22Rv1 (cell line): ENCODE measurements around the gene MISP3.
"Not testable (repeated sequence)": the region's sequence is repeated elsewhere in the genome, so short reads cannot be mapped to it uniquely, and the experiment has no call there.

ENCODE experiments used
- H3K27ac ChIP-seq: fragments of 450-650 bp; 2 replicates; pipeline ENCODE4 v1.5.1; 2017
- CTCF ChIP-seq: fragments of 450-650 bp; IDR thresholded peaks from 2 replicates; pipeline ENCODE4 v1.5.1; 2017; ENCODE audit warnings: mild to moderate bottlenecking
- ZFX ChIP-seq: fragments of 450-650 bp; IDR thresholded peaks from 2 replicates; pipeline ENCODE4 v1.6.1; 2017; ENCODE audit warnings: antibody characterized with exemption, borderline replicate concordance

MISP3 gene

GRCh38 chr19:14031719-14032480 lies 40.7 kb upstream of the MISP3 start, which contains the start of gene IL27RA:
Gene IL27RA, plus strand, starts transcription at chr19:14031762. Its CDS starts 111 bp downstream, at chr19:14031873.
- TF ChIP-seq CTCF (peak; percentile 63), ZFX (no peak)
- H3K27ac ChIP-seq, result no peak within 1 kb of the TSS

- H3K27ac ChIP-seq, result no peak overlapping the region
- no peak for TF ChIP-seq ZFX
- TF ChIP-seq CTCF, result no peak
Measured at GRCh38 chr19:14033946-14034345, 38.6 kb upstream of the MISP3 start.

GRCh38 chr19:14035159-14035558 lies 37.4 kb upstream of the MISP3 start:
- TF ChIP-seq CTCF, result 0 out of 2 replicates have a peak, but pooled peaks have one; percentile 10
- H3K27ac ChIP-seq, result not testable (repeated sequence)

- TF ChIP-seq CTCF (no peak), ZFX (no peak)
Measured at GRCh38 chr19:14035706-14036105, 36.9 kb upstream of the MISP3 start.

GRCh38 chr19:14039181-14039580 lies 33.4 kb upstream of the MISP3 start:
- no peak for TF ChIP-seq CTCF
- no peak for TF ChIP-seq ZFX

More at GRCh38 chr19:14035706-14036105, 36.9 kb upstream of the MISP3 start:
- H3K27ac ChIP-seq, result no peak overlapping the region

GRCh38 chr19:14042659-14043608 lies 29.7 kb upstream of the MISP3 start:
- H3K27ac ChIP-seq, result not testable (repeated sequence)
- peak; percentile 81 for TF ChIP-seq CTCF

More at GRCh38 chr19:14039181-14039580, 33.4 kb upstream of the MISP3 start:
- no peak overlapping the region for H3K27ac ChIP-seq

- not testable (repeated sequence) for H3K27ac ChIP-seq
Measured at GRCh38 chr19:14047866-14048265, 24.7 kb upstream of the MISP3 start.
